ENCODE data around the gene SPRR5.

The SPRR5 gene

GRCh38 chr1:152946651-152947256, at the start of gene SPRR5:
SPRR5 (plus strand) TSS chr1:152947206; CDS start chr1:152948555, 1,349 bp downstream.
- H3K9ac ChIP-seq (ENCODE audit: insufficient read length, low read depth): no peak within 1 kb of the TSS
- H3K36me3 ChIP-seq (ENCODE audit: insufficient read depth, insufficient read length, low read length): no peaks in the 10 kb centered on the region
- H3K27me3 ChIP-seq (ENCODE audit: insufficient read depth, insufficient read length): no peaks in the 10 kb centered on the region
- no peak for DNase-seq (ENCODE audit: low read depth, low spot score)
- no peak within 1 kb of the TSS for H3K4me3 ChIP-seq (ENCODE audit: insufficient read length, low read depth)
- H3K4me1 ChIP-seq (ENCODE audit: insufficient read depth, insufficient read length): peaks cover 1% of the 10 kb centered on the region
- TF ChIP-seq SUZ12 (IDR thresholded peaks at IDR 0.05; ENCODE audit: extremely low read depth, insufficient read depth, insufficient read length): no peak
- H3K9me3 ChIP-seq (ENCODE audit: insufficient read depth, low read length): no peaks in the 10 kb centered on the region

GRCh38 chr1:152899027-152899426, 48.0 kb upstream of the SPRR5 start:
- no peak overlapping the region for H3K4me3 ChIP-seq (ENCODE audit: insufficient read length, low read depth)
- no peaks in the 10 kb centered on the region for H3K36me3 ChIP-seq (ENCODE audit: insufficient read depth, insufficient read length, low read length)
- no peaks in the 10 kb centered on the region for H3K4me1 ChIP-seq (ENCODE audit: insufficient read depth, insufficient read length)
- no peaks in the 10 kb centered on the region for H3K9me3 ChIP-seq (ENCODE audit: insufficient read depth, low read length)
- H3K9ac ChIP-seq (ENCODE audit: insufficient read length, low read depth): no peak overlapping the region
- no peaks in the 10 kb centered on the region for H3K27me3 ChIP-seq (ENCODE audit: insufficient read depth, insufficient read length)
- no peak for DNase-seq (ENCODE audit: low read depth, low spot score)
- TF ChIP-seq ZNF274 (IDR thresholded peaks at IDR 0.05; ENCODE audit: low read depth, low read length): no peak
- TF ChIP-seq YY1 (IDR thresholded peaks at IDR 0.05; ENCODE audit: insufficient read depth, insufficient read length): no peak
- TF ChIP-seq SUZ12 (IDR thresholded peaks at IDR 0.05; ENCODE audit: extremely low read depth, insufficient read depth, insufficient read length): no peak

- no peak for DNase-seq (ENCODE audit: low read depth, low spot score)
- no peak overlapping the region for H3K4me3 ChIP-seq (ENCODE audit: insufficient read length, low read depth)
- no peak overlapping the region for H3K9ac ChIP-seq (ENCODE audit: insufficient read length, low read depth)
- H3K9me3 ChIP-seq (ENCODE audit: insufficient read depth, low read length): no peaks in the 10 kb centered on the region
- no peaks in the 10 kb centered on the region for H3K36me3 ChIP-seq (ENCODE audit: insufficient read depth, insufficient read length, low read length)
- no peaks in the 10 kb centered on the region for H3K27me3 ChIP-seq (ENCODE audit: insufficient read depth, insufficient read length)
- H3K4me1 ChIP-seq (ENCODE audit: insufficient read depth, insufficient read length): no peaks in the 10 kb centered on the region
- TF ChIP-seq SUZ12 (IDR thresholded peaks at IDR 0.05; ENCODE audit: extremely low read depth, insufficient read depth, insufficient read length) (no peak), YY1 (IDR thresholded peaks at IDR 0.05; ENCODE audit: insufficient read depth, insufficient read length) (no peak), ZNF274 (IDR thresholded peaks at IDR 0.05; ENCODE audit: low read depth, low read length) (no peak)
Measured at GRCh38 chr1:152899883-152900282, 47.1 kb upstream of the SPRR5 start.

- Histone ChIP-seq H3K4me3 (ENCODE audit: insufficient read length, low read depth) (no peak overlapping the region), H3K9ac (ENCODE audit: insufficient read length, low read depth) (no peak overlapping the region), H3K9me3 (ENCODE audit: insufficient read depth, low read length) (no peaks in the 10 kb centered on the region), H3K36me3 (ENCODE audit: insufficient read depth, insufficient read length, low read length) (no peaks in the 10 kb centered on the region), H3K4me1 (ENCODE audit: insufficient read depth, insufficient read length) (no peaks in the 10 kb centered on the region), H3K27me3 (ENCODE audit: insufficient read depth, insufficient read length) (no peaks in the 10 kb centered on the region)
- no peak for TF ChIP-seq YY1 (IDR thresholded peaks at IDR 0.05; ENCODE audit: insufficient read depth, insufficient read length)
- TF ChIP-seq SUZ12 (IDR thresholded peaks at IDR 0.05; ENCODE audit: extremely low read depth, insufficient read depth, insufficient read length): no peak
- TF ChIP-seq ZNF274 (IDR thresholded peaks at IDR 0.05; ENCODE audit: low read depth, low read length): no peak
- no peak for DNase-seq (ENCODE audit: low read depth, low spot score)
Measured at GRCh38 chr1:152901631-152902030, 45.4 kb upstream of the SPRR5 start.

- no peaks in the 10 kb centered on the region for H3K27me3 ChIP-seq (ENCODE audit: insufficient read depth, insufficient read length)
- TF ChIP-seq ZNF274 (IDR thresholded peaks at IDR 0.05; ENCODE audit: low read depth, low read length) (no peak), SUZ12 (IDR thresholded peaks at IDR 0.05; ENCODE audit: extremely low read depth, insufficient read depth, insufficient read length) (no peak), YY1 (IDR thresholded peaks at IDR 0.05; ENCODE audit: insufficient read depth, insufficient read length) (no peak)
- H3K4me1 ChIP-seq (ENCODE audit: insufficient read depth, insufficient read length): no peaks in the 10 kb centered on the region
- no peaks in the 10 kb centered on the region for H3K36me3 ChIP-seq (ENCODE audit: insufficient read depth, insufficient read length, low read length)
- DNase-seq (ENCODE audit: low read depth, low spot score): no peak
- H3K9ac ChIP-seq (ENCODE audit: insufficient read length, low read depth): no peak overlapping the region
- no peak overlapping the region for H3K4me3 ChIP-seq (ENCODE audit: insufficient read length, low read depth)
- H3K9me3 ChIP-seq (ENCODE audit: insufficient read depth, low read length): no peaks in the 10 kb centered on the region
Measured at GRCh38 chr1:152902636-152903035, 44.4 kb upstream of the SPRR5 start.

GRCh38 chr1:152904688-152905440, 42.1 kb upstream of the SPRR5 start:
- no peak for DNase-seq (ENCODE audit: low read depth, low spot score)
- no peak overlapping the region for H3K9ac ChIP-seq (ENCODE audit: insufficient read length, low read depth)
- H3K27me3 ChIP-seq (ENCODE audit: insufficient read depth, insufficient read length): peaks cover 5% of the 10 kb centered on the region
- no peaks in the 10 kb centered on the region for H3K4me1 ChIP-seq (ENCODE audit: insufficient read depth, insufficient read length)
- H3K9me3 ChIP-seq (ENCODE audit: insufficient read depth, low read length): no peaks in the 10 kb centered on the region
- H3K4me3 ChIP-seq (ENCODE audit: insufficient read length, low read depth): no peak overlapping the region
- TF ChIP-seq SUZ12 (IDR thresholded peaks at IDR 0.05; ENCODE audit: extremely low read depth, insufficient read depth, insufficient read length) (no peak), ZNF274 (IDR thresholded peaks at IDR 0.05; ENCODE audit: low read depth, low read length) (no peak), YY1 (IDR thresholded peaks at IDR 0.05; ENCODE audit: insufficient read depth, insufficient read length) (no peak)
- H3K36me3 ChIP-seq (ENCODE audit: insufficient read depth, insufficient read length, low read length): no peaks in the 10 kb centered on the region

- Histone ChIP-seq H3K9ac (ENCODE audit: insufficient read length, low read depth) (no peak overlapping the region), H3K27me3 (ENCODE audit: insufficient read depth, insufficient read length) (peaks cover 17% of the 10 kb centered on the region), H3K4me3 (ENCODE audit: insufficient read length, low read depth) (no peak overlapping the region), H3K4me1 (ENCODE audit: insufficient read depth, insufficient read length) (no peaks in the 10 kb centered on the region), H3K9me3 (ENCODE audit: insufficient read depth, low read length) (0 out of 2 replicates have a peak, but pooled peaks cover 5% of the 10 kb centered on the region), H3K36me3 (ENCODE audit: insufficient read depth, insufficient read length, low read length) (no peaks in the 10 kb centered on the region)
- no peak for DNase-seq (ENCODE audit: low read depth, low spot score)
- no peak for TF ChIP-seq ZNF274 (IDR thresholded peaks at IDR 0.05; ENCODE audit: low read depth, low read length)
- TF ChIP-seq SUZ12 (IDR thresholded peaks at IDR 0.05; ENCODE audit: extremely low read depth, insufficient read depth, insufficient read length): no peak
- no peak for TF ChIP-seq YY1 (IDR thresholded peaks at IDR 0.05; ENCODE audit: insufficient read depth, insufficient read length)
Measured at GRCh38 chr1:152906023-152906565, 40.9 kb upstream of the SPRR5 start.
